SU-DHL-6 (cell line): ENCODE data around the gene MOB3A.

Experiments used
- CTCF ChIP-seq: fragments of 200-600 bp; sonication (generic); IDR thresholded peaks from one replicate; pipeline ENCODE4 v1.5.1; 2017; ENCODE audit warnings: antibody characterized with exemption, mild to moderate bottlenecking, low read length, moderate library complexity; ENCODE audit not compliant: insufficient read depth, poor library complexity, severe bottlenecking
- EZH2phosphoT487 ChIP-seq: fragments of 200-600 bp; sonication (generic), shearing (Covaris generic); conservative IDR thresholded peaks from 2 replicates; pipeline ENCODE4 v1.6.1; 2018; ENCODE audit warnings: mild to moderate bottlenecking, antibody characterized with exemption, low read length, moderate library complexity, mixed read lengths

DNA sequence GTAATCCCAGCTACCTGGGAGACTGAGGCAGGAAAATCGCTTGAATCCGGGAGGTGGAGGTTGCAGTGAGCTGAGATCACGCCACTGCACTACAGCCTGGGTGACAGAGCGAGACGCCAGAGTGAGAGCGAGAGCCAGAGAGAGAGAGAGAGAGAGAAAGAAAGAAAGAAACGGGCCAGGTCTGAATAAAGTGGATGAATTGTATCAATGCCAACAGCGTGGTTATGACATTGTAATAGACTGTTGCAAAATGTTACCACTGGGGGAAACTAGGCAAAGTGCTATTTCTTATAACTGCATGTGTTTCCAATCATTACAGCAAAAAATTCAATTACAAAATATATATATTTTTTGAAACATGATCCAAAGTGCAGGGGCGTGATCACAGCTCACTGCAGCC is 68.8 kb downstream of the MOB3A start:
- TF ChIP-seq CTCF, result no peak
- no peak for TF ChIP-seq EZH2phosphoT487
